Breast epithelium (tissue), 4 donors: ENCODE results near the gene ELMO1. TPM values are rescaled to one million over a fixed set of nuclear protein-coding genes. Genes with fewer than 3 reads are reported as not detected.
A peak's percentile ranks its signal among the peaks of the same experiment; 100 is the strongest.

ENCODE experiments used
- DNase-seq, 2 donors: peaks; one replicate each; pipeline ENCODE4 v3.0.0-alpha.2; 2019; ENCODE audit warnings: low spot score in 2 of 2
- H3K27ac ChIP-seq, 2 donors: fragments of 200-600 bp; sonication (generic) in 1 of 2; one replicate each; pipeline ENCODE4 v1.5.1; 2016 to 2019; ENCODE audit warnings: mild to moderate bottlenecking in 1 of 2
- H3K27me3 ChIP-seq, 2 donors: fragments of 200-600 bp; sonication (generic) in 1 of 2; one replicate each; pipeline versions ENCODE4 v1.5.1 to v1.6.0; 2017 to 2019; ENCODE audit warnings: control low read depth in 1 of 2, mild to moderate bottlenecking in 1 of 2
- H3K36me3 ChIP-seq: fragments of 200-600 bp; one replicate; pipeline ENCODE4 v1.5.1; 2019
- H3K4me1 ChIP-seq, 2 donors: fragments of 200-600 bp; sonication (generic); one replicate each; pipeline ENCODE4 v1.5.1; 2016 to 2019; ENCODE audit warnings: control low read depth in 1 of 2
- H3K4me3 ChIP-seq, 3 donors: fragments of 200-600 bp; sonication (generic); 1 replicate in 2 of 3; 2 replicates in 1 of 3; pipeline ENCODE4 v1.5.1; 2016 to 2019; ENCODE audit warnings: mild to moderate bottlenecking in 3 of 3, moderate library complexity in 2 of 3
- H3K9me3 ChIP-seq, 2 donors: fragments of 200-600 bp; sonication (generic) in 1 of 2; one replicate each; pipeline ENCODE4 v1.5.1; 2016 to 2019; ENCODE audit warnings: control low read depth in 1 of 2
- CTCF ChIP-seq, 3 donors: fragments of 450-650 bp; IDR thresholded peaks; one replicate each; pipeline ENCODE4 v1.5.1; 2016 to 2017; ENCODE audit warnings: antibody characterized with exemption in 3 of 3, mild to moderate bottlenecking in 3 of 3, moderate library complexity in 3 of 3
- POLR2A ChIP-seq: fragments of 450-650 bp; IDR thresholded peaks from one replicate; pipeline ENCODE4 v1.6.1; 2016; ENCODE audit warnings: antibody characterized with exemption, mild to moderate bottlenecking, moderate library complexity
- POLR2AphosphoS5 ChIP-seq, 3 donors: sonication (generic); formaldehyde crosslinking; IDR thresholded peaks; one replicate each; pipeline ENCODE4 v1.6.1; 2017; ENCODE audit warnings: antibody characterized with exemption in 3 of 3
- intact Hi-C: fragments of 100-400 bp; cut with DNase I; formaldehyde crosslinking; loops from one replicate; pipeline ENCODE4 v1.15.1; 2023; ENCODE audit warnings: low total_unique reads
- total RNA-seq, 3 donors: library from RNA; depleted of rRNA; stranded (reverse); fragments of >200 nt; gene quantifications; one replicate each; pipeline ENCODE4 v1.1.0, GENCODE V29; 2016

Gene ELMO1
- 100 to 1,000 TPM in 1 of 3 donors, 10 to 100 TPM in 2; 49.5 to 110 (median 66.9) TPM for total RNA-seq

- intact Hi-C loops: no loop called here
- DNase-seq: peak; percentile 55 to 57
These were observed at the start of gene ELMO1 for GRCh38 chr7:37448636-37449361. Gene ELMO1, minus strand, starts transcription at chr7:37448864. Its CDS starts 106,174 bp downstream, at chr7:37342690.

GRCh38 chr7:37497576-37497975, 48.9 kb upstream of the ELMO1 start:
- H3K27ac ChIP-seq: no peak overlapping the region
- H3K4me3 ChIP-seq: no peak overlapping the region
- intact Hi-C loops: loop anchor here (5.0 kb wide), 1 partner anchor 870 kb away; no protein-coding TSS in a partner anchor
- TF ChIP-seq POLR2AphosphoS5 (IDR thresholded peaks at IDR 0.05) (no peak), CTCF (IDR thresholded peaks at IDR 0.05) (no peak), POLR2A (no peak)
- H3K4me1 ChIP-seq: no peaks in the 10 kb centered on the region
- no peaks in the 10 kb centered on the region for H3K36me3 ChIP-seq
- DNase-seq: no peak
- H3K27me3 ChIP-seq: no peaks in the 10 kb centered on the region
- H3K9me3 ChIP-seq: no peaks in the 10 kb centered on the region

More at GRCh38 chr7:37448636-37449361, at the start of gene ELMO1:
- Histone ChIP-seq H3K27ac (peak within 1 kb of the TSS; percentile 83 to 90), H3K9me3 (no peaks in the 10 kb centered on the region), H3K27me3 (no peaks in the 10 kb centered on the region), H3K36me3 (no peaks in the 10 kb centered on the region), H3K4me3 (peak within 1 kb of the TSS; percentile 81 to 86 (median 84)), H3K4me1 (no peaks in the 10 kb centered on the region)
- TF ChIP-seq POLR2AphosphoS5 (IDR thresholded peaks at IDR 0.05) (peak; percentile 45 to 61 (median 51)), CTCF (IDR thresholded peaks at IDR 0.05) (peak; percentile 54 to 61 (median 56)), POLR2A (no peak)

GRCh38 chr7:37495574-37496184, 47.0 kb upstream of the ELMO1 start:
- H3K27me3 ChIP-seq: no peaks in the 10 kb centered on the region
- no peaks in the 10 kb centered on the region for H3K36me3 ChIP-seq
- intact Hi-C loops: loop anchor here (5.0 kb wide), 1 partner anchor 872 kb away; no protein-coding TSS in a partner anchor
- DNase-seq: no peak
- TF ChIP-seq CTCF (IDR thresholded peaks at IDR 0.05) (peak; percentile 38 to 67 (median 64)), POLR2A (no peak)
- H3K4me3 ChIP-seq: no peak overlapping the region
- no peaks in the 10 kb centered on the region for H3K4me1 ChIP-seq
- H3K9me3 ChIP-seq: no peaks in the 10 kb centered on the region
- no peak overlapping the region for H3K27ac ChIP-seq

- intact Hi-C loops: loop anchor here (5.0 kb wide), 1 partner anchor 872 kb away; no protein-coding TSS in a partner anchor
- no peaks in the 10 kb centered on the region for H3K36me3 ChIP-seq
- H3K27ac ChIP-seq: no peak overlapping the region
- DNase-seq: no peak
- H3K27me3 ChIP-seq: no peaks in the 10 kb centered on the region
- H3K4me3 ChIP-seq: no peak overlapping the region
- H3K4me1 ChIP-seq: no peaks in the 10 kb centered on the region
- no peaks in the 10 kb centered on the region for H3K9me3 ChIP-seq
- TF ChIP-seq CTCF (IDR thresholded peaks at IDR 0.05) (no peak), POLR2A (no peak), POLR2AphosphoS5 (IDR thresholded peaks at IDR 0.05) (no peak)
These were observed 46.3 kb upstream of the ELMO1 start for GRCh38 chr7:37494926-37495325.

GRCh38 chr7:37493810-37494209, 45.1 kb upstream of the ELMO1 start:
- Histone ChIP-seq H3K27ac (no peak overlapping the region), H3K36me3 (no peaks in the 10 kb centered on the region), H3K4me3 (no peak overlapping the region), H3K27me3 (no peaks in the 10 kb centered on the region), H3K9me3 (no peaks in the 10 kb centered on the region), H3K4me1 (no peaks in the 10 kb centered on the region)
- TF ChIP-seq CTCF (IDR thresholded peaks at IDR 0.05): no peak
- TF ChIP-seq POLR2A: no peak
- no peak for TF ChIP-seq POLR2AphosphoS5 (IDR thresholded peaks at IDR 0.05)
- DNase-seq: no peak
- intact Hi-C loops: no loop called here
